ENCODE results near the gene NME3. TPM values are rescaled to one million over a fixed set of nuclear protein-coding genes. Genes with fewer than 3 reads are reported as not detected.

Gene NME3
- 100 to 1,000 TPM in 1 of 7 donors, 10 to 100 TPM in 6; 68.6 to 129 (median 86.8) TPM for total RNA-seq
- 100 to 1,000 TPM in 1 of 2 donors, not detected in 1; 128 TPM for polyA plus RNA-seq
- long read RNA-seq, donor 1, transcript NME3-201 (5 exons, 1,069 nt), result major isoform, 19 of 42 reads
- long read RNA-seq, donor 1, partial matches to known transcripts, result 0 of 42 reads
- long read RNA-seq, donor 1, other reads (novel, unspliced or antisense), result 16 of 42 reads
- long read RNA-seq, donor 2, transcript NME3-209 (4 exons, 913 nt), result minor isoform, 16 of 54 reads
- long read RNA-seq, donor 2, transcript NME3-204 (4 exons, 920 nt), result minor isoform, 5 of 54 reads
- long read RNA-seq, donor 2, transcript NME3-201 (5 exons, 1,069 nt), result major isoform, 21 of 54 reads
- long read RNA-seq, donor 2, partial matches to known transcripts, result 0 of 54 reads
- long read RNA-seq, donor 2, other reads (novel, unspliced or antisense), result 5 of 54 reads
- long read RNA-seq, donor 3, transcript NME3-201 (5 exons, 1,069 nt), result major isoform, 23 of 79 reads
- long read RNA-seq, donor 3, transcript NME3-202 (3 exons, 1,014 nt), result minor isoform, 9 of 79 reads
- long read RNA-seq, donor 3, transcript NME3-209 (4 exons, 913 nt), result minor isoform, 11 of 79 reads
- long read RNA-seq, donor 3, transcript NME3-204 (4 exons, 920 nt), result minor isoform, 6 of 79 reads
- long read RNA-seq, donor 3, partial matches to known transcripts, result 3 of 79 reads
- long read RNA-seq, donor 3, other reads (novel, unspliced or antisense), result 20 of 79 reads

GRCh38 chr16:1771188-1771863 lies at the start of gene NME3:
Gene NME3, minus strand, starts transcription at chr16:1771543. Its CDS starts 9 bp downstream, at chr16:1771534.
- Histone ChIP-seq H3K4me3 (peak within 1 kb of the TSS; percentile 92), H3K27ac (peak within 1 kb of the TSS; percentile 39 to 76), H3K9me3 (no peaks in the 10 kb centered on the region), H3K36me3 (no peaks in the 10 kb centered on the region), H3K27me3 (no peaks in the 10 kb centered on the region), H3K4me1 (ENCODE audit: insufficient read depth) (peaks cover 17% of the 10 kb centered on the region)
- TF ChIP-seq EP300 (IDR thresholded peaks at IDR 0.05) (no peak), CTCF (IDR thresholded peaks at IDR 0.05) (no peak), POLR2A (IDR thresholded peaks at IDR 0.05) (no peak)
- 0 to 1% (median 1%) methylated on average over 51 to 79 of the region's 79 CpGs for WGBS, 3 donors
- intact Hi-C loops (cut with DNase I), result no loop called here
- peak; percentile 67 to 86 (median 78) for DNase-seq

GRCh38 chr16:1820946-1821290 lies 49.6 kb upstream of the NME3 start:
- peaks cover 4% of the 10 kb centered on the region for H3K4me1 ChIP-seq (ENCODE audit: insufficient read depth)
- intact Hi-C loops (cut with DNase I), result no loop called here
- H3K27ac ChIP-seq, result no peak overlapping the region
- no peaks in the 10 kb centered on the region for H3K9me3 ChIP-seq
- TF ChIP-seq POLR2A (IDR thresholded peaks at IDR 0.05), result no peak
- no peak for TF ChIP-seq EP300 (IDR thresholded peaks at IDR 0.05)
- WGBS, 3 donors, result 86 to 91% (median 89%) methylated on average over 11 to 12 of the region's 12 CpGs
- H3K36me3 ChIP-seq, result no peaks in the 10 kb centered on the region
- peak in 1 of 5 donors; percentile 26 for DNase-seq
- no peak overlapping the region for H3K4me3 ChIP-seq
- no peaks in the 10 kb centered on the region for H3K27me3 ChIP-seq

- intact Hi-C loops (cut with DNase I), result no loop called here
- no peaks in the 10 kb centered on the region for H3K9me3 ChIP-seq
- H3K36me3 ChIP-seq, result no peaks in the 10 kb centered on the region
- no peak overlapping the region for H3K27ac ChIP-seq
- no peak overlapping the region for H3K4me3 ChIP-seq
- peak in 1 of 5 donors; percentile 26 for DNase-seq
- H3K27me3 ChIP-seq, result no peaks in the 10 kb centered on the region
- 87 to 88% (median 87%) methylated on average over 22 to 25 of the region's 25 CpGs for WGBS, 3 donors
- no peak for TF ChIP-seq POLR2A (IDR thresholded peaks at IDR 0.05)
- no peak for TF ChIP-seq EP300 (IDR thresholded peaks at IDR 0.05)
- TF ChIP-seq CTCF (IDR thresholded peaks at IDR 0.05), result no peak
- no peaks in the 10 kb centered on the region for H3K4me1 ChIP-seq (ENCODE audit: insufficient read depth)
These were observed 49.0 kb upstream of the NME3 start for GRCh38 chr16:1820096-1820945.

GRCh38 chr16:1819611-1820010 lies 48.3 kb upstream of the NME3 start:
- no peaks in the 10 kb centered on the region for H3K36me3 ChIP-seq
- H3K4me3 ChIP-seq, result no peak overlapping the region
- no peaks in the 10 kb centered on the region for H3K9me3 ChIP-seq
- WGBS, 3 donors, result 91 to 92% (median 92%) methylated on average over 15 of the region's 15 CpGs
- intact Hi-C loops (cut with DNase I), result no loop called here
- DNase-seq, result peak in 1 of 5 donors; percentile 29
- TF ChIP-seq POLR2A (IDR thresholded peaks at IDR 0.05) (no peak), EP300 (IDR thresholded peaks at IDR 0.05) (no peak), CTCF (IDR thresholded peaks at IDR 0.05) (no peak)
- H3K27me3 ChIP-seq, result no peaks in the 10 kb centered on the region
- H3K4me1 ChIP-seq (ENCODE audit: insufficient read depth), result no peaks in the 10 kb centered on the region
- no peak overlapping the region for H3K27ac ChIP-seq

Data from ovary (tissue), 10 donors.